ENCODE results near the gene MARCHF2.
A peak's percentile ranks its signal among the peaks of the same experiment; 100 is the strongest.
"Not testable (repeated sequence)": the region's sequence is repeated elsewhere in the genome, so short reads cannot be mapped to it uniquely, and the experiment has no call there.

MARCHF2 gene, protein sequence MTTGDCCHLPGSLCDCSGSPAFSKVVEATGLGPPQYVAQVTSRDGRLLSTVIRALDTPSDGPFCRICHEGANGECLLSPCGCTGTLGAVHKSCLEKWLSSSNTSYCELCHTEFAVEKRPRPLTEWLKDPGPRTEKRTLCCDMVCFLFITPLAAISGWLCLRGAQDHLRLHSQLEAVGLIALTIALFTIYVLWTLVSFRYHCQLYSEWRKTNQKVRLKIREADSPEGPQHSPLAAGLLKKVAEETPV

GRCh38 chr19:8412783-8413628 is at the start of gene MARCHF2:
Gene MARCHF2, plus strand, starts transcription at chr19:8413305. Its CDS starts 8,536 bp downstream, at chr19:8421841.
- peak; percentile 76 to 91 for DNase-seq

- DNase-seq, result peak; percentile 58 to 75
Observed at GRCh38 chr19:8363803-8364771, 49.0 kb upstream of the MARCHF2 start, which contains the start of gene ANGPTL4. Gene ANGPTL4, plus strand, starts transcription at chr19:8364155. Its CDS starts 167 bp downstream, at chr19:8364322.

DNA sequence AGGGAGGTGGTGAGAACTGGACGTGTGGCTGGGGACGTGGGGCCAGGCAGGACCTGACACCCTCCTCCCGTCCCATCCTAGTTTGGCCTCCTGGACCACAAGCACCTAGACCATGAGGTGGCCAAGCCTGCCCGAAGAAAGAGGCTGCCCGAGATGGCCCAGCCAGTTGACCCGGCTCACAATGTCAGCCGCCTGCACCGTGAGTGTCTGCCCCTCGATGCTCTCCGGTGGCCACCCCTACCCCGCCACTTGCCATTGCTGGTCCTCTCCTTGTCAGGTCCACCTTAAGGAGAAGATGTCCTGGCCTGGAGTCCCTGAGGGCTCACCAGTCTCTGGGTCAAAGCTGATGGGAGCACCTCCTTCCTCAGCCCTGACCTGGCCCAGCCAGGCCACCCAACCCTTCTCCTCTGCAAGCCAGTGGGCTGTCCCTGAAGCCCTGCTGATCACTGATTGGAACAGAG is 47.0 kb upstream of the MARCHF2 start:
- peak in 1 of 2 experiments; percentile 33 for DNase-seq

- no peak for DNase-seq
Observed at GRCh38 chr19:8366961-8367326, 46.2 kb upstream of the MARCHF2 start.

DNA sequence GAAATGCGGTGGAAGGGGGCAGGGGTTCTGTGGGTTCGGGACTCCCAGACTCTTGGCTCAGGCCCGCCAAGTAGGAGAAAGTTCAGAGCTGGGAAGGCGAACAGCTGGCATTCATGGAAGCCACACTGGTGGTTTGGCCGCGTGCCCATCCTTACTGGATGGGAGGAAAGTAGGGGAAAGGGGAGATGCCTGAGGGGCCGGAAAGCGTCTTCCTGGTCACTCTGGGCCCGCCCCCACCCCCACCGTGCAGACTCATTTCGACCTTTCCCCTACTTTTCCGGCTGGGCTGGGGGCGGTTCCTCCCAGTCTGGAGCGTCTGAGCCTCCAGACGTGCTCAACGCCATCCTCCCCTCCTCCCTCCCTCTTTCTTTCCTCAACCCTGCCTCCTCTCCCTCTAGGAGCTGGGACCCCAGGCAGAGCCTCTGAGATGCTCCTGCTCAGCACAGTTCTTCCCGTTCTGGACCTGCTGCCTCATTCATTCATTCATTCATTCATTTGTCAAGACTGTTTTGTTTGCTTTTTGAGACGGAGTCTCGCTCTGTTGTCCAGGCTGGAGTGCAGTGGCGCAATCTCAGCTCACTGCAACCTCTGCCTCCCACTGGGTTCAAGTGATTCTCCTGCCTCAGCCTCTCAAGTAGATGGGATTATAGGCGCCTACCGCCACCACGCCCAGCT is 45.6 kb upstream of the MARCHF2 start:
- peak; percentile 46 to 86 for DNase-seq

DNA sequence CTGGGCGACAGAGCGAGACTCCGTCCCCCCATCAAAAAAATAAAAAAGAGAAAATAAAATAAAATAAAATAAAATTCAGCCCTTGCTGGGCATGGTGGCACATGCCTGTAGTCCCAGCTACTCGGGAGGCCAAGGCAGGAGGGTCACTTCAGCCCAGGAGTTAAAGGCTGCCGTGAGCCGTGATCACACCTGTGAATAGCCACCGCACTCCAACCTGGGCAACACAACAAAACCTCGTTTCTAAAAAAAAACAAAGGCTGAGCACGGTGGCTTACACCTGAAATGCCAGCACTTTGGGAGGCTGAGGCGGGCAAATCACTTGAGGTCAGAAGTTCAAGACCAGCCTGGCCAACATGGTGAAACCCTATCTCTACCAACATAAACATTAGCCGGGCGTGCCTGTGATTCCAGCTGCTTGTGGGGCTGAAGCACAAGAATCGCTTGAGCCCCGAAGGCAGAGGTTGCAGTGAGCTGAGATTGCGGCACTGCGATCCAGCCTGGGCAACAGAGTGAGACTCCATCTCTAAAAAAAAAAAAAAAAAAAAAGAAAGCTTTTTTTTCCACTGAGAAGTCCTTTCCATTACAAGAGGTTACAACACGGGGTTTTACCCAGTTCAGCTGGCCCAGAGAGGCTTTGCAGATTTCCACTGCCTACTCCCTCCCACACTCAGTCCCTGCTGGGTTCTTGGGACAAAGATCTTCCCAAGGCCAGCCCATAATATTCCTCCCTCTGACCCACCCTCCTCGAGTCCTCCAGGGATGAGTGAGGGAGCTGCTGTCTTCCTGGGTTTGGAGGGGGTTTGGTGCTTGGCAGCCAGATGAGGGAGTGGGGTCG is 42.7 kb upstream of the MARCHF2 start:
- no peak for DNase-seq

DNA sequence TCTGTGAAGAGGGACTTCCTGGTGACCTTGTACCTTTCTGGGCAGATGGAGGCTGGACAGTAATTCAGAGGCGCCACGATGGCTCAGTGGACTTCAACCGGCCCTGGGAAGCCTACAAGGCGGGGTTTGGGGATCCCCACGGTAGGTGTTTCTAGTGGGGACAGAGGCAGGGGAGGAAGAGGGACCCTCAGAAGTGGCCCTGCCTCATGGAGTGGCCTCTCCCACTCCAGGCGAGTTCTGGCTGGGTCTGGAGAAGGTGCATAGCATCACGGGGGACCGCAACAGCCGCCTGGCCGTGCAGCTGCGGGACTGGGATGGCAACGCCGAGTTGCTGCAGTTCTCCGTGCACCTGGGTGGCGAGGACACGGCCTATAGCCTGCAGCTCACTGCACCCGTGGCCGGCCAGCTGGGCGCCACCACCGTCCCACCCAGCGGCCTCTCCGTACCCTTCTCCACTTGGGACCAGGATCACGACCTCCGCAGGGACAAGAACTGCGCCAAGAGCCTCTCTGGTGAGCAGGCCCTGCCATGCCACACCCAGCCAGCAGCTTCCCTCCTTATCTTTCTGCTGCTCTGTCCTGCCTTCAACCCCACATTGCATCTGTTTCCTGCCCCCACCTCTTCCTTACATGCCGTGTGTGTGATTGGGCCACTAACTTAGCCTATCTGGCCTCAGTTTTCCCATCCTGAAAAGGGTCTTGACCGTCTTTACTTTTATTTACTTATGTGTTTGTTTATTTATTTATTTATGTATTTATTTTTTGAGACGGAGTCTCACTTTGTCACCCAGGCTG is 41.9 kb upstream of the MARCHF2 start:
- DNase-seq, result no peak

GRCh38 chr19:8373867-8374813 is 39.0 kb upstream of the MARCHF2 start:
- no peak for DNase-seq

DNA sequence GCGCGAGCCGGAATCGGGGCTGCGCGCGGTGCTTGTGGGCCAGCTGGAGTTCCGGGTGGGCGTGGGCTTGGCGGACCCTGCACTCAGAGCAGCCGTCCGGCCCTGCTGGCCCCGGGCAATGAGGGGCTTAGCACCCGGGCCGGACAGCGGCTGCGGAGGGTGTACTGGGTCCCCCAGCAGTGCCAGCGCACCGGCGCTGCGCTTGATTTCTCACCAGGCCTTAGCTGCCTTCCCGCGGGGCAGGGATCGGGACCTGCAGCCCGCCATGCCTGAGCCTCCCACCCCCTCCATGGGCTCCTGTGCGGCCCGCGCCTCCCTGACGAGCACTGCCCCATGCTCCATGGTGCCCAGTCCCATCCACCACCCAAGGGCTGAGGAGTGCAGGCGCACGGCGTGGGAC is 37.3 kb upstream of the MARCHF2 start:
- DNase-seq, result not testable (repeated sequence)

DNA sequence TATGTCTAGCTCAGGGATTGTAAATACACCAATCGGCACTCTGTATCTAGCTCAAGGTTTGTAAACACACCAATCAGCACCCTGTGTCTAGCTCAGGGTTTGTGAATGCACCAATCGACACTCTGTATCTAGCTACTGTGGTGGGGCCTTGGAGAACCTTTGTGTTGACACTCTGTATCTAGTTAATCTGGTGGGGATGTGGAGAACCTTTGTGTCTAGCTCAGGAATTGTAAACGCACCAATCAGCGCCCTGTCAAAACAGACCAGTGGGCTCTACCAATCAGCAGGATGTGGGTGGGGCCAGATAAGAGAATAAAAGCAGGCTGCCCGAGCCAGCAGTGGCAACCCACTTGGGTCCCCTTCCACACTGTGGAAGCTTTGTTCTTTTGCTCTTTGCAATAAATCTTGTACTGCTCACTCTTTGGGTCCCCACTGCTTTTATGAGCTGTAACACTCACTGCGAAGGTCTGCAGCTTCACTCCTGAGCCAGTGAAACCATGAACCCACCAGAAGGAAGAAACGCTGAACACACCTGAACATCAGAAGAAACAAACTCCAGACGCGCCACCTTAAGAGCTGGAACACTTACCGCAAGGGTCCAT is 36.6 kb upstream of the MARCHF2 start:
- not testable (repeated sequence) for DNase-seq

- no peak for DNase-seq
Observed at GRCh38 chr19:8377598-8377997, 35.5 kb upstream of the MARCHF2 start.

DNA sequence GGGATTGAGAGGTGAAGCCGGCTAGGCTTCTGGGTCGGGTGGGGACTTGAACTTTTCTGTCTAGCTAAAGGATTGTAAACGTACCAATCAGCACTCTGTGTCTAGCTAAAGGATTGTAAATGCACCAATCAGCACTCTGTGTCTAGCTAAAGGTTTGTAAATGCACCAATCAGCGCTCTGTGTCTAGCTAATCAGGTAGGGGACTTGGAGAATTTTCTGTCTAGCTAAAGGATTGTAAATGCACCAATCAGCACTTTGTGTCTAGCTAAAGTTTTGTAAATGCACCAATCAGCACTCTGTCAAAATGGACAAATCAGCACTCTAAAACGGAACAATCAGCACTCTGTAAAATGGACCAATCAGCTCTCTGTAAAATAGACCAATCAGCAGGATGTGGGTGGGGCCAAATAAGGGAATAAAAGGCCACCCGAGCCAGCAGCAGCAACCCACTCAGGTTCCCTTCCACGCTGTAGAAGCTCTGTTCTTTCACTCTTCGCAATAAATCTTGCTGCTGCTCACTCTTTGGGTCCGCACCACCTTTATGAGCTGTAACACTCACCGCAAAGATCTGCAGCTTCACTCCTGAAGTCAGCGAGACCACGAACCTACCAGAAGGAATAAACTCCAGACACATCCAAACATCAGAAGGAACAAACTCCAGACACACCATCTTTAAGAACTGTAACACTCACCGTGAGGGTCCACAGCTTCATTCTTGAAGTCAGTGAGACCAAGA is 33.8 kb upstream of the MARCHF2 start:
- DNase-seq, result not testable (repeated sequence)

DNA sequence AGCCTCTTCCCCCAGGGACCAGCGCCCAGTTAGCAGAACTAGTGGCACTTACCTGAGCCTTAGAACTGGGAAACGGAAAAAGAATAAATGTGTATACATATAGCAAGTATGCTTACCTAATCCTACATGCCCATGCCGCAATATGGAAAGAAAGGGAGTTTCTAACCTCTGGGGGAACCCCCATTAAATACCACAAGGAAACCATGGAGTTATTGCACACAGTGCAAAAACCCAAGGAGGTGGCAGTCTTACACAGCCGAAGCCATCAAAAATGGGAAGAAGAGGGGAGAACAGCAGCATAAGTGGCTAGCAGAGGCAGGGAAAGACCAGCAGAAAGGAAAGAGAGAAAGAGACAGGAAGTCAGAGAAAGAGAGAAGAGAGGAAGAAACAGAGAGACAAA is 28.5 kb upstream of the MARCHF2 start:
- not testable (repeated sequence) for DNase-seq

- not testable (repeated sequence) for DNase-seq
Observed at GRCh38 chr19:8385103-8385502, 28.0 kb upstream of the MARCHF2 start.

GRCh38 chr19:8385566-8385965 is 27.5 kb upstream of the MARCHF2 start:
- DNase-seq, result not testable (repeated sequence)

DNA sequence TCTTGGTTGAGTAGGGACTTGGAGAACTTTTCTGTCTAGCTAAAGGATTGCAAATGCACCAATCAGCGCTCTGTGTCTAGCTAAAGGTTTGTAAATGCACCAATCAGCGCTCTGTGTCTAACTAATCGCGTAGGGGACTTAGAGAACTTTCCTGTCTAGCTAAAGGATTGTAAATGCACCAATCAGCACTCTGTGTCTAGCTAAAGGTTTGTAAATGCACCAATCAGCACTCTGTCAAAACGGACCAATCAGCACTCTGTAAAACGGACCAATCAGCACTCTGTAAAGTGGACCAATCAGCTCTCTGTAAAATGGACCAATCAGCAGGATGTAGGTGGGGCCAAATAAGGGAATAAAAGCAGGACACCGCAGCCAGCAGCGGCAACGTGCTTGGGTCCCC is 26.7 kb upstream of the MARCHF2 start:
- not testable (repeated sequence) for DNase-seq

- no peak for DNase-seq
Observed at GRCh38 chr19:8386990-8387389, 26.1 kb upstream of the MARCHF2 start.

All from SW 1271 (cell line).